GM19438 (cell line): ENCODE measurements around the gene PSMB5.
"Not testable (repeated sequence)": the region's sequence is repeated elsewhere in the genome, so short reads cannot be mapped to it uniquely, and the experiment has no call there.

Experiments used
- ATAC-seq: cut with Tn5 transposase; IDR thresholded peaks from one replicate; pipeline ENCODE4 v1.9.1; 2021; ENCODE audit warnings: low read depth; ENCODE audit not compliant: unreplicated experiment

Gene PSMB5

GRCh38 chr14:23020143-23021128 is 14.3 kb downstream of the PSMB5 start:
- no peak for ATAC-seq

GRCh38 chr14:23018107-23018506 is 16.6 kb downstream of the PSMB5 start:
- no peak for ATAC-seq

DNA sequence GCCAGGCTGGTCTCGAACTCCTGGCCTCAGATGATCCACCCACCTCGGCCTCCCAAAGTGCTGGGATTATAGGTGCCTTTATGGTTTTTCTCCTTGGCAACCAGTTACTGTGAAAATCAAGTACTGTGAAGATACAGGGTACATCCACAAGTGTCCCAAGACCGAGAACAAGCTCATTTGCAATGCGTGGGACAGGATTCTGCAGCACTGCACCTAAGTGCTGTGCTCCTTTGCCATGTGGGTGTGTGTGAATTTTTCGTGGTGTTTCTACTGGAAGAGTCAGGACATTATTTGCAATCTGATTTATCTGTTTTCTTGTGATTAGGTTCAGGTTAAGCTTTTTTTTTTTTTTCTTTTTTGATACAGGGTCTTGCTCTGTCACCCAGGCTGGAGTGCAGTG is 17.6 kb downstream of the PSMB5 start:
- no peak for ATAC-seq

GRCh38 chr14:23015618-23016017 is 19.1 kb downstream of the PSMB5 start:
- ATAC-seq, result no peak

DNA sequence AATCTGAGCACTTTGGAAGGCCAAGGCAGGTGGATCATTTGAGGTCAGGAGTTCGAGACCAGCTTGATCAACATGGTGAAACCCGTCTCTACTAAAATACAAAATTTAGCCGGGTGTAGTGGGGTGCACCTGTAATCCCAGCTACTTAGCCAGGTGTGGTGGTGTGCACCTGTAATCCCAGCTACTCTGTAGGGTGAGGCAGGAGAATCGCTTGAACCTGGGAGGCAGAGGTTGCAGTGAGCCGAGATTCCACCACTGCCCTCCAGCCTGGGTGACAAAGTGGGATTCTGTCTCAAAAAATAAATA is 21.0 kb downstream of the PSMB5 start:
- not testable (repeated sequence) for ATAC-seq

GRCh38 chr14:23013054-23013748 is 21.5 kb downstream of the PSMB5 start:
- no peak for ATAC-seq

DNA sequence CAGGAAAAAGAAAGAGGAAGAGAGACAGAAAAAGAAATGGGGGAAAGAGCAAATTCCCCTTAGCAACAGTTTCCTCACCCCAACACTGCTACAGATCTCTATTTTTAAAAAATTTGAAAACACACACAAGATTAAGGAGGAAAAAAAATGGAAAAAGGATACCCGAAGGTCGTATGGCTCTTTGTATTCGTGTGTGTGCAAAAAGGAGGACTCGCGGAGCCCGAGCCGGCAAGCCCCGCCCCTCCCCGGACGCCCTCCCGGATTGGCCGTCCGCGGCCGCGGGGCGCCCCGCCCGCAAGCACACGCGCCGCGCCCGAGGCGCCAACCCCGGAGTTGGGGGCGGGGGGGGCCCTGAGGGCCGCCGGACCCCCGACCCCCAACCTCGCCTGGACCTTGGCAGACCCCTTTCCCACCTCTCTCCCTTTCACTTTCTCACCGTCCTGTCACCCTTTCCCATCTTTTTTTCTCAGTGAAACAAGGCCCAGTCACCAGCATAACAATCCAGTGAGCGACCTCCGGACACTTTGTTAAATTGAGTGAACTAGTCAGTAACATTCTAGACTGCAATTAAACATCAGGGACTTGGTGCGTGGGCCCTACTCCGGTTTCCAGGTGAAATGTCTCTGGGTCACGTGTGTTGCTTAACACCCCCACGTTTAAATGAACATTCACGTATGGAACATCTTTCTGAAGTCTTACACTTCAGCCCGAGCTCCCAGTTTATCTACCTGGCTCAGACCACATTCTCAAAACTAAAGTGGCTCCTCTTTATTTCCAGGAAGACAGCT is 24.6 kb downstream of the PSMB5 start, which contains the start of gene C14orf93:
TSS of gene C14orf93 (minus strand) at position 205 of the 788 bp plus-strand sequence. CDS start 11,120 bp downstream, outside the sequence.
- no peak for ATAC-seq

- no peak for ATAC-seq
These were observed 25.2 kb downstream of the PSMB5 start for GRCh38 chr14:23009483-23009938.

GRCh38 chr14:23008831-23009230 is 25.9 kb downstream of the PSMB5 start:
- no peak for ATAC-seq

GRCh38 chr14:23006544-23007419 is 27.9 kb downstream of the PSMB5 start:
- peak; percentile 89 for ATAC-seq

DNA sequence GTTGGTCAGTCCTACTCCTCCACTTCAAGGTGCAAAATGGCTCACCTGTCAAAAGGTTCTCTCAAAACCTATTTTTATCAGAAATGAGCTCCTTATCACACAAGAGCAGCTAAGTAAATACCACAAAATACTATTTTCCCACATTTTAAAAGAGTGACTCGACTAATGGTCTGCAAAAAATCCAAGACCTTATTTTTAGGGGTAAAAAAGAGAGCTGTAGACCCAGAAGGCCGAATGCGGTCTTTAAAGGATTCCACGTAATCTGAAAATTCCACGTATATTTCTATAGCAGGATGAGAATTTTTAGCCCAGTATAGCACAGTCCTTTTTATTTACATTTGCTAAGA is 28.5 kb downstream of the PSMB5 start:
- no peak for ATAC-seq

GRCh38 chr14:23005451-23006187 is 29.1 kb downstream of the PSMB5 start:
- no peak for ATAC-seq

DNA sequence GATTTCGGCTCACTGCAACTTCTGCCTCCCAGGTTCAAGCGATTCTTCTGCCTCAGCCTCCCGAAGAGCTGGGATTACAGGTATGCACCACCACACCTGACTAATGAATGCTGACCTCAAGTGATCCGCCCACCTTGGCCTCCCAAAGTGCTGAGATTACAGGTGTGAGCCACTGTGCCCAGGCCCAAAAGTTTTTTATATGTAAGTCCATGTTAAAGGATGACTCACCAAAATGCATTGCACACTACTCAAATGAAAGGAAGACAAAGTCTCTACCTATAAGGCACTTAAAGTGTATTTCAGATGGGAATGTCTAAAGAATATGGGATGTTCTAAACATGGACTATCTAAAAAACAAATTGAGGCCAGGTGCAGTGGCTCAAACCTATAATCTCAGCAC is 30.4 kb downstream of the PSMB5 start:
- not testable (repeated sequence) for ATAC-seq

- no peak for ATAC-seq
These were observed 32.1 kb downstream of the PSMB5 start for GRCh38 chr14:23002592-23002991.

- no peak for ATAC-seq
These were observed 33.8 kb downstream of the PSMB5 start for GRCh38 chr14:23000860-23001259.

GRCh38 chr14:22998329-22999012 is 36.2 kb downstream of the PSMB5 start:
- ATAC-seq, result no peak

GRCh38 chr14:22997676-22998323 is 36.9 kb downstream of the PSMB5 start:
- no peak for ATAC-seq
